B cell (primary cell): ENCODE results near the gene ARHGAP23. TPM values are rescaled to one million over a fixed set of nuclear protein-coding genes. Genes with fewer than 3 reads are reported as not detected.

Source experiments
- ATAC-seq: fragments of 200-7000 bp; cut with Tn5 transposase; one replicate; pipeline ENCODE4 v1.10.0; 2021; ENCODE audit warnings: low read depth, mild to moderate bottlenecking, moderate number of reproducible peaks, moderate library complexity
- CTCF ChIA-PET: fragments of 350-600 bp; sonication (Branson Sonifier 250); formaldehyde crosslinking; loops from one replicate; lab custom pipeline; 2021; ENCODE audit warnings: antibody characterized with exemption, inconsistent platforms; lab: Charles Lee
- POLR2A ChIA-PET: fragments of 350-600 bp; sonication (Branson Sonifier 250); formaldehyde crosslinking; loops from one replicate; lab custom pipeline; 2021; ENCODE audit warnings: antibody characterized with exemption; lab: Charles Lee
- DNase-seq: peaks from one replicate; pipeline ENCODE4 v3.0.0; 2013
- H2AFZ ChIP-seq: 2 replicates; pipeline ENCODE4 v1.6.1; 2012; ENCODE audit warnings: mild to moderate bottlenecking, low read depth, low read length; ENCODE audit not compliant: insufficient read depth, poor library complexity, severe bottlenecking
- H3K27ac ChIP-seq, 2 donors: 1 replicate in 1 of 2; 2 replicates in 1 of 2; pipeline ENCODE4 v1.5.1; 2012 to 2013; ENCODE audit warnings: low read length in 2 of 2, mild to moderate bottlenecking in 2 of 2, moderate library complexity in 1 of 2
- H3K27me3 ChIP-seq, 4 experiments: fragments of 200-600 bp in 1 of 4; sonication (generic) in 1 of 4; replicated peaks in 1 of 4; 1 replicate in 2 of 4; 2 replicates in 2 of 4; pipeline versions ENCODE4 v1.6.1 to v1.7.0; 2013 to 2016; ENCODE audit warnings: low read length in 3 of 4, mild to moderate bottlenecking in 2 of 4, mixed read lengths in 1 of 4, moderate library complexity in 1 of 4; ENCODE audit not compliant: insufficient read depth in 4 of 4, control insufficient read depth in 3 of 4; ENCODE audit errors: control extremely low read depth in 1 of 4
- H3K36me3 ChIP-seq, 2 experiments: replicated peaks in 1 of 2; 1 replicate in 1 of 2; 2 replicates in 1 of 2; pipeline versions ENCODE4 v1.6.1 to v1.7.1; 2013; ENCODE audit warnings: low read length in 1 of 2; ENCODE audit not compliant: insufficient read depth in 2 of 2, control insufficient read depth in 1 of 2; ENCODE audit errors: control extremely low read depth in 1 of 2, extremely low read depth in 1 of 2
- H3K4me1 ChIP-seq, 2 donors: fragments of 200-600 bp in 1 of 2; sonication (generic) in 1 of 2; 1 replicate in 1 of 2; 2 replicates in 1 of 2; pipeline versions ENCODE4 v1.5.1 to v1.6.1; 2013 to 2017; ENCODE audit warnings: low read length in 2 of 2; ENCODE audit not compliant: control insufficient read depth in 2 of 2, insufficient read depth in 2 of 2
- H3K4me2 ChIP-seq: replicated peaks from 2 replicates; pipeline ENCODE3; 2012; ENCODE audit warnings: mild to moderate bottlenecking, low read depth, low read length; ENCODE audit not compliant: poor library complexity, severe bottlenecking
- H3K4me3 ChIP-seq, 5 experiments: fragments of 200-600 bp in 1 of 5; sonication (generic) in 1 of 5; 1 replicate in 3 of 5; 2 replicates in 2 of 5; pipeline versions ENCODE4 v1.5.1 to v1.7.0; 2011 to 2016; ENCODE audit warnings: low read length in 4 of 5, mild to moderate bottlenecking in 4 of 5, low read depth in 2 of 5, control low read depth in 1 of 5, moderate library complexity in 1 of 5; ENCODE audit not compliant: insufficient read depth in 1 of 5; ENCODE audit errors: control extremely low read depth in 1 of 5, extremely low read depth in 1 of 5
- H3K79me2 ChIP-seq: fragments of 200-600 bp; sonication (generic); one replicate; pipeline ENCODE4 v1.6.0; 2016; ENCODE audit warnings: low read length; ENCODE audit not compliant: control insufficient read depth, insufficient read depth
- H3K9ac ChIP-seq: fragments of 200-600 bp; sonication (generic); 2 replicates; pipeline ENCODE4 v1.6.1; 2017; ENCODE audit warnings: mild to moderate bottlenecking, low read length, moderate library complexity
- H3K9me3 ChIP-seq, 3 donors: one replicate each; pipeline versions ENCODE4 v1.6.1 to v1.7.1; 2013; ENCODE audit warnings: low read length in 2 of 3; ENCODE audit not compliant: control insufficient read depth in 2 of 3, insufficient read depth in 1 of 3; ENCODE audit errors: control extremely low read depth in 1 of 3
- H4K20me1 ChIP-seq: 2 replicates; pipeline ENCODE4 v1.6.0; 2012; ENCODE audit warnings: mild to moderate bottlenecking, low read length; ENCODE audit not compliant: insufficient read depth, control insufficient read depth, poor library complexity, severe bottlenecking
- H3K27ac Mint-ChIP-seq: one replicate; pipeline ENCODE4 v1.8.0; 2021; ENCODE audit warnings: mixed read lengths
- H3K27me3 Mint-ChIP-seq: one replicate; pipeline ENCODE4 v1.8.0; 2021; ENCODE audit warnings: mixed read lengths
- H3K4me1 Mint-ChIP-seq: one replicate; pipeline ENCODE4 v1.8.0; 2021; ENCODE audit warnings: mixed read lengths
- H3K4me3 Mint-ChIP-seq: one replicate; pipeline ENCODE4 v1.8.0; 2021; ENCODE audit warnings: mixed read lengths
- H3K9me3 Mint-ChIP-seq: one replicate; pipeline ENCODE4 v1.8.0; 2022; ENCODE audit warnings: mixed read lengths; ENCODE audit not compliant: insufficient read depth
- CTCF ChIP-seq: fragments of 200-600 bp; IDR thresholded peaks from one replicate; pipeline ENCODE4 v1.8.0; 2022; ENCODE audit warnings: antibody characterized with exemption, mild to moderate bottlenecking
- EZH2 ChIP-seq: IDR thresholded peaks from 2 replicates; pipeline ENCODE4 v1.6.1; 2012; ENCODE audit warnings: borderline replicate concordance, low read depth, mild to moderate bottlenecking, moderate library complexity, low read length; ENCODE audit not compliant: insufficient read depth, poor library complexity, severe bottlenecking
- WGBS: methylation state at CpG from one replicate; pipeline ENCODE4 v1.1.5; 2013; ENCODE audit warnings: missing lambda C conversion rate; ENCODE audit not compliant: insufficient coverage; 5-methylcytosine and 5-hydroxymethylcytosine counted together
- intact Hi-C: fragments of 100-400 bp; cut with micrococcal nuclease; formaldehyde crosslinking; loops from one replicate; pipeline ENCODE4 v1.10.0; 2022
- polyA plus RNA-seq: library from polyadenylated mRNA; depleted of rRNA; stranded (reverse); fragments of >200 nt; gene quantifications from 2 replicates; pipeline ENCODE4 v1.2.3, GENCODE V29; 2012
- total RNA-seq, 2 donors: library from RNA; stranded (reverse); fragments of 120-200 nt in 1 of 2; gene quantifications; 1 replicate in 1 of 2; 2 replicates in 1 of 2; pipeline versions ENCODE4 v1.2.3 to v1.2.4, GENCODE V29; 2013 to 2022

ARHGAP23 gene
- total and polyA plus RNA-seq, 2 donors (not counting 1 experiment from before 2014, with no cell fraction given): 0.07 to 0.12 TPM

- TF ChIP-seq EZH2 (no peak), CTCF (no peak)
- ChIA-PET CTCF (interaction anchor here (1.1 to 12.4 kb wide), 2 partner anchors 64 to 68 kb away, joined by 3 to 323 read pairs; partner anchors contain the start of gene SOCS7), POLR2A (no interaction called here)
- Histone ChIP-seq H3K4me1 (peaks cover 8 to 10% of the 10 kb centered on the region in 2 donors), H3K9me3 (no peaks in the 10 kb centered on the region), H3K27ac (no peak overlapping the region), H4K20me1 (no peaks in the 10 kb centered on the region), H3K4me2 (peak overlapping the region; percentile 44), H3K36me3 (no peaks in the 10 kb centered on the region), H3K27me3 (peaks cover 0 to 74% (median 16%) of the 10 kb centered on the region in 4 experiments), H3K9ac (no peak overlapping the region), H3K79me2 (no peaks in the 10 kb centered on the region), H2AFZ (no peak overlapping the region), H3K4me3 (no peak overlapping the region)
- WGBS: 13% methylated on average over 37 of the region's 78 CpGs
- Mint-ChIP-seq H3K4me3 (peak overlapping the region; percentile 70), H3K4me1 (peaks cover 4% of the 10 kb centered on the region), H3K27ac (no peak overlapping the region), H3K27me3 (peaks cover 42% of the 10 kb centered on the region), H3K9me3 (no peaks in the 10 kb centered on the region)
- intact Hi-C loops: no loop called here
- ATAC-seq (no peak), DNase-seq (peak; percentile 21)
Observed at GRCh38 chr17:38418693-38419507, 9.4 kb upstream of the ARHGAP23 start.

- no peak for ATAC-seq
- 25% methylated on average over 2 of the region's 10 CpGs for WGBS
- ChIA-PET POLR2A (no interaction called here), CTCF (interaction anchor here (12.4 kb wide), 1 partner anchor 69 kb away, joined by 323 read pairs; the partner anchor contains the start of gene SOCS7)
- H3K27ac Mint-ChIP-seq: no peak overlapping the region
- TF ChIP-seq EZH2 (no peak), CTCF (no peak)
- no peaks in the 10 kb centered on the region for H3K9me3 Mint-ChIP-seq
- Histone ChIP-seq H3K4me2 (peak overlapping the region; percentile 43), H3K9ac (no peak overlapping the region), H3K27me3 (peaks cover 0 to 80% (median 21%) of the 10 kb centered on the region in 4 experiments), H2AFZ (no peak overlapping the region), H4K20me1 (no peaks in the 10 kb centered on the region), H3K79me2 (no peaks in the 10 kb centered on the region), H3K4me3 (no peak overlapping the region), H3K27ac (no peak overlapping the region), H3K36me3 (no peaks in the 10 kb centered on the region), H3K9me3 (no peaks in the 10 kb centered on the region), H3K4me1 (peaks cover 8% of the 10 kb centered on the region in 2 donors)
- peaks cover 49% of the 10 kb centered on the region for H3K27me3 Mint-ChIP-seq
- H3K4me3 Mint-ChIP-seq: no peak overlapping the region
- peaks cover 4% of the 10 kb centered on the region for H3K4me1 Mint-ChIP-seq
- intact Hi-C loops: no loop called here
- DNase-seq: no peak
Observed at GRCh38 chr17:38419508-38419981, 8.7 kb upstream of the ARHGAP23 start.
